CD14-positive monocyte (primary cell): ENCODE data around the gene H2AZ2. TPM values are rescaled to one million over a fixed set of nuclear protein-coding genes. Genes with fewer than 3 reads are reported as not detected.
A peak's percentile ranks its signal among the peaks of the same experiment; 100 is the strongest.

Experiments used
- DNase-seq, 3 donors: peaks; one replicate each; pipeline ENCODE4 v3.0.0-alpha.2; 2011 to 2022
- H2AFZ ChIP-seq: 2 replicates; pipeline ENCODE4 v1.6.0; 2012; ENCODE audit warnings: mild to moderate bottlenecking, low read depth, low read length, inconsistent platforms; ENCODE audit not compliant: insufficient read depth, poor library complexity, severe bottlenecking
- H3K27ac ChIP-seq, 2 donors: 1 replicate in 1 of 2; 2 replicates in 1 of 2; pipeline ENCODE4 v1.5.1; 2012 to 2013; ENCODE audit warnings: low read length in 2 of 2, control low read depth in 1 of 2, inconsistent platforms in 1 of 2, low read depth in 1 of 2, mild to moderate bottlenecking in 1 of 2
- H3K27me3 ChIP-seq, 2 donors: one replicate each; pipeline versions ENCODE4 v1.6.0 to v1.6.1; 2011 to 2013; ENCODE audit warnings: low read length in 2 of 2; ENCODE audit not compliant: control insufficient read depth in 2 of 2, insufficient read depth in 2 of 2
- H3K36me3 ChIP-seq, 2 donors: replicated peaks in 1 of 2; 1 replicate in 1 of 2; 2 replicates in 1 of 2; pipeline versions ENCODE4 v1.5.1 to v1.6.1; 2012 to 2013; ENCODE audit warnings: low read length in 2 of 2, control low read depth in 1 of 2, inconsistent platforms in 1 of 2, mild to moderate bottlenecking in 1 of 2; ENCODE audit not compliant: insufficient read depth in 2 of 2, control insufficient read depth in 1 of 2
- H3K4me1 ChIP-seq, 2 donors: 1 replicate in 1 of 2; 2 replicates in 1 of 2; pipeline versions ENCODE4 v1.5.1 to v1.6.1; 2012 to 2013; ENCODE audit warnings: low read length in 2 of 2, control low read depth in 1 of 2, inconsistent platforms in 1 of 2, mild to moderate bottlenecking in 1 of 2, moderate library complexity in 1 of 2; ENCODE audit not compliant: insufficient read depth in 2 of 2, control insufficient read depth in 1 of 2
- H3K4me2 ChIP-seq: replicated peaks from 2 replicates; pipeline ENCODE3; 2012; ENCODE audit warnings: low read length, moderate library complexity, mild to moderate bottlenecking; ENCODE audit not compliant: poor library complexity, severe bottlenecking; ENCODE audit errors: extremely low read depth
- H3K4me3 ChIP-seq, 3 experiments: fragments of 200-600 bp in 1 of 3; sonication (generic) in 1 of 3; replicated peaks in 1 of 3; 1 replicate in 2 of 3; 2 replicates in 1 of 3; pipeline ENCODE4 v1.5.1; 2011 to 2013; ENCODE audit warnings: low read length in 3 of 3, mild to moderate bottlenecking in 3 of 3, control low read depth in 2 of 3, low read depth in 2 of 3, inconsistent platforms in 1 of 3, moderate library complexity in 1 of 3
- H3K79me2 ChIP-seq: 2 replicates; pipeline ENCODE4 v1.6.0; 2012; ENCODE audit warnings: mild to moderate bottlenecking, control low read depth, inconsistent platforms, low read length, moderate library complexity; ENCODE audit not compliant: insufficient read depth
- H3K9ac ChIP-seq: 2 replicates; pipeline ENCODE4 v1.6.0; 2017; ENCODE audit warnings: low read length, mild to moderate bottlenecking; ENCODE audit not compliant: insufficient read depth, poor library complexity, severe bottlenecking
- H3K9me3 ChIP-seq, 2 donors: replicated peaks in 1 of 2; 1 replicate in 1 of 2; 2 replicates in 1 of 2; pipeline versions ENCODE4 v1.5.1 to v1.6.1; 2012 to 2013; ENCODE audit warnings: low read length in 2 of 2, control low read depth in 1 of 2; ENCODE audit not compliant: control insufficient read depth in 1 of 2, insufficient read depth in 1 of 2
- H4K20me1 ChIP-seq: 2 replicates; pipeline ENCODE4 v1.6.0; 2012; ENCODE audit warnings: mild to moderate bottlenecking, low read length, control low read depth, moderate library complexity; ENCODE audit not compliant: insufficient read depth
- H3K27ac Mint-ChIP-seq, 7 donors: one replicate each; pipeline ENCODE4 v1.8.0; 2020; ENCODE audit warnings: mild to moderate bottlenecking in 7 of 7, mixed read lengths in 7 of 7, moderate library complexity in 6 of 7, inconsistent platforms in 2 of 7
- H3K27me3 Mint-ChIP-seq, 3 donors: one replicate each; pipeline ENCODE4 v1.8.0; 2021 to 2022; ENCODE audit warnings: low read depth in 3 of 3, mild to moderate bottlenecking in 3 of 3, mixed read lengths in 3 of 3, moderate library complexity in 3 of 3, inconsistent platforms in 1 of 3
- H3K36me3 Mint-ChIP-seq, 2 donors: one replicate each; pipeline ENCODE4 v1.8.0; 2020; ENCODE audit warnings: mixed read lengths in 2 of 2, inconsistent platforms in 1 of 2, mild to moderate bottlenecking in 1 of 2
- H3K4me1 Mint-ChIP-seq: one replicate; pipeline ENCODE4 v1.8.0; 2020; ENCODE audit warnings: mild to moderate bottlenecking, mixed read lengths
- H3K4me3 Mint-ChIP-seq, 2 donors: one replicate each; pipeline ENCODE4 v1.8.0; 2020; ENCODE audit warnings: mild to moderate bottlenecking in 2 of 2, mixed read lengths in 2 of 2, moderate library complexity in 1 of 2
- H3K9me3 Mint-ChIP-seq, 7 donors: one replicate each; pipeline ENCODE4 v1.8.0; 2020 to 2022; ENCODE audit warnings: mixed read lengths in 7 of 7, mild to moderate bottlenecking in 6 of 7, moderate library complexity in 6 of 7, inconsistent platforms in 2 of 7
- CTCF ChIP-seq: fragments of 200-600 bp; IDR thresholded peaks from one replicate; pipeline ENCODE4 v1.8.0; 2022; ENCODE audit warnings: antibody characterized with exemption, mild to moderate bottlenecking
- WGBS: methylation state at CpG from one replicate; pipeline ENCODE4 v1.1.5; 2013; ENCODE audit warnings: missing lambda C conversion rate; ENCODE audit not compliant: insufficient coverage; 5-methylcytosine and 5-hydroxymethylcytosine counted together
- intact Hi-C, 2 donors: fragments of 100-400 bp; cut with micrococcal nuclease; formaldehyde crosslinking; loops; one replicate each; pipeline versions ENCODE4 v1.15.0 to v1.15.1; 2023
- polyA plus RNA-seq, 3 donors: library from polyadenylated mRNA; depleted of rRNA in 1 of 3; unstranded in 2 of 3; stranded (reverse) in 1 of 3; fragments of 300-500 nt in 2 of 3; fragments of >200 nt in 1 of 3; fragmentation: Illumina TruSeq in 2 of 3; gene quantifications; 1 replicate in 2 of 3; 2 replicates in 1 of 3; pipeline ENCODE4 v1.2.3, GENCODE V29; 2012 to 2021

Gene H2AZ2
- polyA plus RNA-seq, 3 donors = 128 to 186 (median 181) TPM

- Histone ChIP-seq H3K9me3 (no peaks in the 10 kb centered on the region), H4K20me1 (peaks cover 46% of the 10 kb centered on the region), H2AFZ (no peak overlapping the region), H3K27ac (peak overlapping the region in 1 of 2 donors; percentile 94), H3K27me3 (no peaks in the 10 kb centered on the region), H3K36me3 (peaks cover 3 to 6% of the 10 kb centered on the region in 2 donors), H3K79me2 (peaks cover 67% of the 10 kb centered on the region), H3K4me2 (peak overlapping the region; percentile 78), H3K4me1 (peaks cover 59 to 76% of the 10 kb centered on the region in 2 donors), H3K4me3 (peak overlapping the region in 1 of 3 experiments; percentile 78), H3K9ac (no peak overlapping the region)
- intact Hi-C loops = loop anchor here (2.0 to 10.0 kb wide), 4 partner anchors 34 to 298 kb away; partner anchors contain the start of genes PPIA (in 1 of the 2) and TMED4 (in 1 of the 2)
- H3K9me3 Mint-ChIP-seq = peaks cover 0 to 3% (median 0%) of the 10 kb centered on the region in 7 donors
- H3K36me3 Mint-ChIP-seq = peaks cover 17 to 25% of the 10 kb centered on the region in 2 donors
- peaks cover 69% of the 10 kb centered on the region for H3K4me1 Mint-ChIP-seq
- peaks cover 0 to 7% (median 0%) of the 10 kb centered on the region in 3 donors for H3K27me3 Mint-ChIP-seq
- peak overlapping the region in 4 of 7 donors; percentile 4 to 100 (median 50) for H3K27ac Mint-ChIP-seq
- no peak for DNase-seq
- no peak overlapping the region for H3K4me3 Mint-ChIP-seq
- no CpG with 5 or more reads among the region's 3 CpGs for WGBS
- no peak for TF ChIP-seq CTCF
These were observed 35.0 kb upstream of the H2AZ2 start for GRCh38 chr7:44882899-44883298.

- H3K4me1 ChIP-seq = peaks cover 49 to 63% of the 10 kb centered on the region in 2 donors
- no peak overlapping the region for H3K9ac ChIP-seq
- H3K4me1 Mint-ChIP-seq = peaks cover 56% of the 10 kb centered on the region
- no peaks in the 10 kb centered on the region for H3K9me3 ChIP-seq
- H3K36me3 ChIP-seq = peaks cover 3 to 10% of the 10 kb centered on the region in 2 donors
- no peaks in the 10 kb centered on the region for H3K27me3 ChIP-seq
- peaks cover 0 to 10% (median 0%) of the 10 kb centered on the region in 3 donors for H3K27me3 Mint-ChIP-seq
- no peak for TF ChIP-seq CTCF
- H3K36me3 Mint-ChIP-seq = peaks cover 17 to 29% of the 10 kb centered on the region in 2 donors
- no peak overlapping the region for H2AFZ ChIP-seq
- H4K20me1 ChIP-seq = peaks cover 52% of the 10 kb centered on the region
- peak overlapping the region in 1 of 2 donors; percentile 76 for H3K27ac ChIP-seq
- H3K4me3 Mint-ChIP-seq = peak overlapping the region in 1 of 2 donors; percentile 91
- peaks cover 67% of the 10 kb centered on the region for H3K79me2 ChIP-seq
- peaks cover 0 to 3% (median 0%) of the 10 kb centered on the region in 7 donors for H3K9me3 Mint-ChIP-seq
- intact Hi-C loops = loop anchor here (2.0 to 10.0 kb wide), 4 partner anchors 36 to 297 kb away; partner anchors contain the start of genes PPIA (in 1 of the 2) and TMED4 (in 1 of the 2)
- peak overlapping the region in 6 of 7 donors; percentile 30 to 82 (median 73) for H3K27ac Mint-ChIP-seq
- peak overlapping the region in 2 of 3 experiments; percentile 17 to 78 for H3K4me3 ChIP-seq
- H3K4me2 ChIP-seq = peak overlapping the region; percentile 78
- peak in 2 of 3 donors; percentile 41 to 55 for DNase-seq
These were observed 33.7 kb upstream of the H2AZ2 start for GRCh38 chr7:44881610-44882009.
